ENCODE data around the gene PLCL2.

The PLCL2 gene

DNA sequence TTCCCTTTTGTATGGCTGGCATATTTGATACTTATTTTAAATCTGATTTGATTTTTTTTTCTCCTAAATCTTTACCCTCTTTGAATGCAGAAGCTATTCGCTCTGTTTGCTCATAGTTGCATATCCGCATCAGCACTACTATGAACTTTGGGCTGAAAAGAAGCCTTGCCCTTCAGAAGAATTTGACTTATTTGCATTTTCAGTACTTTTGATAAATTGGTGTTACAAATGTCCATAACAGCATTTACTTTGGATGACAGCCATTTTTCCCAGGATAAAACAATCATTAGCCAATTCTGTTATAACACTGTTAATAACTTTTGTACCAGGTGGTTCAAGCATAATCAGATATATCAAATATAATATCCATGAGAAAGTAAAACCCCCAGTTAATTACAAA is 129.5 kb downstream of the PLCL2 start:
- no peak for DNase-seq

GRCh38 chr3:17014709-17015108 is 130.0 kb downstream of the PLCL2 start:
- no peak for DNase-seq

DNA sequence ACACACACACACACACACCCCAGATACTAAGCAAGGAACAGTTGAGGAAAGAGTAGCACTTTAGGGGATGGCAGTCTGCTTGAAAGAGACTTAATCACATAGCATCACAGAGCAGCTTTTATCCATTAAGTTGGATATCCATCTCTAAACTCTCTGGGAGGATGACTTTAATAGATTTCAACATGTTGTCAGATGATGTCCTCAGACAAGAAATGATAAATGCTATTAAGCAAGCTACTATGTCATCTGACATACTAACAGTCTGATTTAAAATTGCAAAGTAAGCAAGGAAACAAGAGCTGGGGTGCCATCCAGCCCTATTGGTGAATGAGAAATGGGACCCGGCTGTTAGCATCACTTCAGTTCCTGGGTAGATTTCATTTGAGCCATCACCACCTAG is 136.9 kb downstream of the PLCL2 start:
- no peak for DNase-seq

- DNase-seq: no peak
Measured at GRCh38 chr3:17023006-17023664, 138.4 kb downstream of the PLCL2 start.

DNA sequence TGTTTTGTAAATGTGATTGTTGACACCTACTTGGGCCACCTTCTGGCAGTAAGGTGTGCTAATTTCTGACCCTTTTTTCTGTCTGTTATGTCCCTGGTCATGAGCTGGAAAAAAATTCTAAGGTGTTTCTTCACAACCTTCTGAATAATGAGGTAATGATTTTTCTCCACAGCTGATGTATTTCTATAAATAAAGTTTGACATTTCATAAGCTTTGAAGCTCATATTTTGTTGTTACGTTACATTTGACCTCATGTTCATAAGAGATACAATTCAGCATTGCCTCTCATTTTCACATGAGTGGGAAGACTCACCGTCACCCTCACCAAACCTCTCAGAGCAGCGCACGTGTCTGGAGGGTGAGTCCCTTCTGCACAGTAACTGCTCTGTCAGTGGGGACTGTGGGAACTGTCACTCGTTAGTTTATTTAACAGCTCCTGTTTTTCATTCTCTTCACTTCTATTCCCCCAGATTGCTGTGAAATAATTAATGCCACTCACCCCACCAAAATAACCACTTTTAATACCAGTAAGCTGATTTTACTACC is 140.9 kb downstream of the PLCL2 start:
- DNase-seq: no peak

GRCh38 chr3:17027318-17027717 is 142.6 kb downstream of the PLCL2 start:
- no peak for DNase-seq

DNA sequence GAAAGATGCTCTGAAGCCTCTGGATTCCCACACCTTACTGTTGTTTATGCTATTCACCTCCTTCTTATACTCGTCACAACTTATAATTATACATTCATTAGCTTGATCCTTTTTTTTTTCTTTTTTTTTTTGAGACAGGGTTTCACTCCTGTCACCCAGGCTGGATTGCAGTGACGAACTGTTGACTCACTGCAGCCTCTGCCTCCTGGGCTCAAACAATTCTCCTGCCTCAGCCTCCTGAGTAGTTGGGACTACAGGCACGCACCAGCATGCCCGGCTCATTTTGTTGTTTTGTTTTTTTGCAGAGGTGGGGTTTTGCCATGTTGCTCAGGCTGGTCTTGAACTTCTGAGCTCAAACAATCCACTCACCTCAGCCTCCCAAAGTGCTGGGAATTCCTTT is 143.6 kb downstream of the PLCL2 start:
- DNase-seq: no peak

DNA sequence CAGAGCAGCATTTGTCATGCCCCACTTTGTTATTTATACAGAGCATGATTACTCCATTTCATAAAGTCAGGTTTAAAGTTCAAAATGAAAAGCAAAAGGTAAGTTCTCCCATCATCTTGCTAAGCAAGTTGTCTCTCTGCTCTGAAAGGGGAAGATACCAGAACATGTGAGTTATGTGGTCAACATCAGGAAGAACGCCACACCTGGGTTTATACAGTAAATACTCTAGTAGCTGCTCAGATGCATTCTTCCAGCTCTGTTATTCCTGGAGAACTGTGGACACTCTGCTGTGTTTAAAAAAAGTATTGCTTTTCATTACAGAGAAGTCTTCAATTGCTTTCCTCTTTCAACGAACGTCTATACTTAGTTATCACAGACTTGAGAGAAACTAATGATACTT is 145.7 kb downstream of the PLCL2 start:
- no peak for DNase-seq

- no peak for DNase-seq
Measured at GRCh38 chr3:17030956-17031652, 146.3 kb downstream of the PLCL2 start.

- peak in 1 of 2 donors; percentile 49 for DNase-seq
Measured at GRCh38 chr3:17032407-17033034, 147.8 kb downstream of the PLCL2 start.

DNA sequence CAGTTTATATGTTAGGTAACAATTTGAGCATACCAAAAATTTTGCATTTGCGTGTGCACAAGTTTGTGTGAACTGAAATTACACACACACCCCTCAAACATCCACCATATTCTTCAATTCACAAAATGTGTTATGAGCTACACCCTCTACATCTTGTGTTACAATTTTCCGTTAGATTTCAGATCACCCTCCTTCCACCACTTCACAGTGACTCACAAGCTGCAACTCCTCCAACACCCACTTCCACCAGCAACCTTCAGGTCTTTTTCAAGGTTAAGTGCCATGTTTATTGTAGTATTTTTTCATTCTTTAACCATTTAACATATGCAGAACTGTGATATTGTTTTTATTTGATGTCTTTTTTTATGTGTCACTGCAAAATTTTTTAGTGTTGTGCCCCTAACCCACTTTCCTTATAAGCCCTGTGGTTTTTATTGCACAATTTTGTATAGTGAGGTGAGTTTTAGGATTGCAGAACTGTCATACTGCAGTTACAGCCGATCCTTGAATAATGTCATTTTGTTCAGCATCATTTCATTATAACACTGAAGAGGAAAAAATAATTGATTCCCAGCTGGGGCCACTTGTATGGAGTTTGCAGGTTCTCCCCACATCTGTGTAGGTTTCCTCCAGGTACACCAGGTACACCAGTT is 148.9 kb downstream of the PLCL2 start:
- no peak for DNase-seq

- DNase-seq: no peak
Measured at GRCh38 chr3:17035033-17035432, 150.3 kb downstream of the PLCL2 start.

- no peak for DNase-seq
Measured at GRCh38 chr3:17035966-17036365, 151.2 kb downstream of the PLCL2 start.

- no peak for DNase-seq
Measured at GRCh38 chr3:17038141-17038540, 153.4 kb downstream of the PLCL2 start.

- no peak for DNase-seq
Measured at GRCh38 chr3:17038900-17039553, 154.3 kb downstream of the PLCL2 start.

- no peak for DNase-seq
Measured at GRCh38 chr3:17039594-17039993, 154.8 kb downstream of the PLCL2 start.

- DNase-seq: no peak
Measured at GRCh38 chr3:17040322-17040989, 155.7 kb downstream of the PLCL2 start.

GRCh38 chr3:17040990-17041377 is 156.2 kb downstream of the PLCL2 start:
- no peak for DNase-seq

GRCh38 chr3:17044855-17045254 is 160.1 kb downstream of the PLCL2 start:
- no peak for DNase-seq

GRCh38 chr3:17045705-17046104 is 160.9 kb downstream of the PLCL2 start:
- DNase-seq: no peak

- no peak for DNase-seq
Measured at GRCh38 chr3:17046623-17047022, 161.9 kb downstream of the PLCL2 start.

DNA sequence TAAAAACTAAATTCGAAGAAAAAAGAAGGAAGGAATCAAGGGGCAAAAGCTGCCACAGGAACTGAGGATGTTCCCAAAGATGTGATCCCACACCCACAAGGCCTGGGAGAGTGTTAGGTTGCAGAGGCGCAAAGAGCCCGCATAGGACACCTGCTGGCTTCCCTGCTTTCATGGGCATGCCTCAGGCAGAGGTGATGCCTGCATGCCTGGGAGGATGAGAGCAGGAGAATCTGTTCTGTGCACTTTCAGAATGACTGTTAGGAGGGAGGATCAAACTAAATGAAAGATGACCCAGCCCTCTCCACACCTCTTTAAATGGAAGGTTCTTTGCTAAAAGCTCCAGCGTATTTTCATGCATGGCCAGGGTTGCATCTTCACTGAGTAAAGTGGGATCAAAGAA is 162.4 kb downstream of the PLCL2 start:
- no peak for DNase-seq
